Lung (tissue), 12 donors: ENCODE data around the gene HIBADH. TPM values are rescaled to one million over a fixed set of nuclear protein-coding genes. Genes with fewer than 3 reads are reported as not detected.

Experiments used
- ATAC-seq: fragments of 200-7000 bp; cut with Tn5 transposase; one replicate; pipeline ENCODE4 v1.9.1; 2020; ENCODE audit warnings: moderate number of reproducible peaks; ENCODE audit not compliant: insufficient read depth, low FRiP score
- DNase-seq, 3 donors: peaks; one replicate each; pipeline ENCODE4 v3.0.0-alpha.2; 2013 to 2017
- H3K27ac ChIP-seq, 2 donors: one replicate each; pipeline ENCODE4 v1.5.1; 2013; ENCODE audit warnings: mild to moderate bottlenecking in 2 of 2, moderate library complexity in 2 of 2, control low read depth in 1 of 2, inconsistent platforms in 1 of 2, low read depth in 1 of 2, low read length in 1 of 2
- H3K27me3 ChIP-seq, 3 donors: one replicate each; pipeline ENCODE4 v1.5.1; 2013; ENCODE audit warnings: low read length in 2 of 3; ENCODE audit not compliant: control insufficient read depth in 3 of 3, insufficient read depth in 3 of 3
- H3K36me3 ChIP-seq, 4 donors: one replicate each; pipeline ENCODE4 v1.5.1; 2013; ENCODE audit warnings: low read length in 4 of 4, mild to moderate bottlenecking in 1 of 4, moderate library complexity in 1 of 4; ENCODE audit not compliant: control insufficient read depth in 4 of 4, insufficient read depth in 4 of 4
- H3K4me1 ChIP-seq, 5 donors: one replicate each; pipeline ENCODE4 v1.5.1; 2013; ENCODE audit warnings: low read length in 5 of 5, mild to moderate bottlenecking in 2 of 5, moderate library complexity in 1 of 5; ENCODE audit not compliant: control insufficient read depth in 5 of 5, insufficient read depth in 5 of 5
- H3K4me3 ChIP-seq: one replicate; pipeline ENCODE4 v1.5.1; 2013; ENCODE audit warnings: mild to moderate bottlenecking, control low read depth, moderate library complexity
- H3K9ac ChIP-seq, 2 donors: one replicate each; pipeline ENCODE4 v1.5.1; 2013; ENCODE audit warnings: low read length in 2 of 2, control low read depth in 1 of 2; ENCODE audit not compliant: insufficient read depth in 1 of 2
- H3K9me3 ChIP-seq, 4 donors: one replicate each; pipeline ENCODE4 v1.5.1; 2013; ENCODE audit warnings: low read length in 3 of 4, mild to moderate bottlenecking in 1 of 4, moderate library complexity in 1 of 4; ENCODE audit not compliant: control insufficient read depth in 4 of 4, insufficient read depth in 3 of 4
- WGBS, 2 donors: extraction: QIAGEN DNeasy Blood & Tissue Kit; methylation state at CpG; one replicate each; pipeline ENCODE4 v1.1.7; 2013; 5-methylcytosine and 5-hydroxymethylcytosine counted together
- polyA plus RNA-seq, 2 donors: library from polyadenylated mRNA; stranded (reverse); fragments of 200-250 nt; gene quantifications; one replicate each; pipeline ENCODE4 v1.2.1, GENCODE V29; 2013
- total RNA-seq, 2 donors: library from RNA; depleted of rRNA in 1 of 2; stranded (reverse); fragments of >200 nt in 1 of 2; gene quantifications; one replicate each; pipeline ENCODE4 v1.2.1, GENCODE V29; 2014 to 2021
- TF ChIP-seq, protein P1 (sequence below): IDR thresholded peaks from 2 replicates; pipeline ENCODE4 v1.5.1; 2012; ENCODE audit warnings: mild to moderate bottlenecking; ENCODE audit errors: control extremely low read depth, extremely low read depth
- donor health status: control.
- donor health status: control.
- donor health status: Bipolar disorder and iron deficiency.
- donor health status: healthy.
- donor health status: DM: yes; HTN: yes; CAD: no.

The HIBADH gene
- total and polyA plus RNA-seq, 4 donors, result 13.7 to 39.2 (median 17.4) TPM

DNA sequence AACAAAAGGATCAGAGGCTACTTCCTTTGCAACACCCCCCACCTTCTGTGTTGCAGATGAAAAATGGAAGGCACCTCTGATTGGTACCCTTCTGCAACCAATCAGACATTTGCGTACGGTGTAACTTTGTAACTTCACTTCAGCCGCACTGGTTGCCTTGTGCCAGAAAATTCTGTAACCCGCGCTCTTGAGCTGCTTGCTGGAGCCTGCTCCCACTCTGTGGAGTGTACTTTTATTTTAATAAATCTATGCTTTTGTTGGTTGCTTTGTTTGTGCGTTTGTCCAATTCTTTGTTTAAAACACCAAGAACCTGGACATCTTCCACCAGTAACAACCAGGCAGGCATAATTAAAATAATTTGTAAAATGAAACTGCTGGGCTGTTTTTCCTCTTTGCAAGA is 45.8 kb upstream of the HIBADH start:
- H3K36me3 ChIP-seq, result no peaks in the 10 kb centered on the region
- no peak overlapping the region for H3K27ac ChIP-seq
- no peaks in the 10 kb centered on the region for H3K27me3 ChIP-seq
- H3K4me3 ChIP-seq, result no peak overlapping the region
- ATAC-seq (no peak), DNase-seq (no peak)
- no peaks in the 10 kb centered on the region for H3K4me1 ChIP-seq
- H3K9me3 ChIP-seq, result no peaks in the 10 kb centered on the region
- WGBS, 2 donors, result 96 to 100% methylated on average over 6 of the region's 6 CpGs
- TF ChIP-seq, protein P1, sequence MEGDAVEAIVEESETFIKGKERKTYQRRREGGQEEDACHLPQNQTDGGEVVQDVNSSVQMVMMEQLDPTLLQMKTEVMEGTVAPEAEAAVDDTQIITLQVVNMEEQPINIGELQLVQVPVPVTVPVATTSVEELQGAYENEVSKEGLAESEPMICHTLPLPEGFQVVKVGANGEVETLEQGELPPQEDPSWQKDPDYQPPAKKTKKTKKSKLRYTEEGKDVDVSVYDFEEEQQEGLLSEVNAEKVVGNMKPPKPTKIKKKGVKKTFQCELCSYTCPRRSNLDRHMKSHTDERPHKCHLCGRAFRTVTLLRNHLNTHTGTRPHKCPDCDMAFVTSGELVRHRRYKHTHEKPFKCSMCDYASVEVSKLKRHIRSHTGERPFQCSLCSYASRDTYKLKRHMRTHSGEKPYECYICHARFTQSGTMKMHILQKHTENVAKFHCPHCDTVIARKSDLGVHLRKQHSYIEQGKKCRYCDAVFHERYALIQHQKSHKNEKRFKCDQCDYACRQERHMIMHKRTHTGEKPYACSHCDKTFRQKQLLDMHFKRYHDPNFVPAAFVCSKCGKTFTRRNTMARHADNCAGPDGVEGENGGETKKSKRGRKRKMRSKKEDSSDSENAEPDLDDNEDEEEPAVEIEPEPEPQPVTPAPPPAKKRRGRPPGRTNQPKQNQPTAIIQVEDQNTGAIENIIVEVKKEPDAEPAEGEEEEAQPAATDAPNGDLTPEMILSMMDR, result no peak
- no peak overlapping the region for H3K9ac ChIP-seq

DNA sequence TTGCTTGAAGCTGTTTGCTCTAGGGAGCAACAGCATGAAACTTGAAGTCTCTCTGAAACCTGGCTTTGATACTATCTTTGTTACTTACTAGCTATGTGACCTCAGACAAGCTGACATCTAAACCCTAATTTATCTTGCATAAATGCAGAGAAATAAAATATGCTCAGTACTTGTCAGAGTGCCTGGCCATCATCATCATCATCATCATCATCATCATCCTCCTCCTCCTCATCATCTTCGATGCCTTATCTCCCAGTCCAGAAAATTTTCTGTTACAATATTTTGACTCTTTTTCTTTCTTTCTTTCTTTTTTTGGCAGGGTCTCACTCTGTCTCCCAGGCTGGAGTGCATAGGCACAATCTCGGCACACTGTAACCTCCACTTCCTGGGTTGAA is 42.5 kb upstream of the HIBADH start:
- WGBS, 2 donors, result 90 to 100% methylated on average over 2 of the region's 2 CpGs
- ATAC-seq (no peak), DNase-seq (no peak)
- Histone ChIP-seq H3K4me3 (no peak overlapping the region), H3K4me1 (no peaks in the 10 kb centered on the region), H3K36me3 (no peaks in the 10 kb centered on the region), H3K27me3 (no peaks in the 10 kb centered on the region), H3K9me3 (no peaks in the 10 kb centered on the region), H3K27ac (no peak overlapping the region), H3K9ac (no peak overlapping the region)
- TF ChIP-seq, protein P1, result no peak

DNA sequence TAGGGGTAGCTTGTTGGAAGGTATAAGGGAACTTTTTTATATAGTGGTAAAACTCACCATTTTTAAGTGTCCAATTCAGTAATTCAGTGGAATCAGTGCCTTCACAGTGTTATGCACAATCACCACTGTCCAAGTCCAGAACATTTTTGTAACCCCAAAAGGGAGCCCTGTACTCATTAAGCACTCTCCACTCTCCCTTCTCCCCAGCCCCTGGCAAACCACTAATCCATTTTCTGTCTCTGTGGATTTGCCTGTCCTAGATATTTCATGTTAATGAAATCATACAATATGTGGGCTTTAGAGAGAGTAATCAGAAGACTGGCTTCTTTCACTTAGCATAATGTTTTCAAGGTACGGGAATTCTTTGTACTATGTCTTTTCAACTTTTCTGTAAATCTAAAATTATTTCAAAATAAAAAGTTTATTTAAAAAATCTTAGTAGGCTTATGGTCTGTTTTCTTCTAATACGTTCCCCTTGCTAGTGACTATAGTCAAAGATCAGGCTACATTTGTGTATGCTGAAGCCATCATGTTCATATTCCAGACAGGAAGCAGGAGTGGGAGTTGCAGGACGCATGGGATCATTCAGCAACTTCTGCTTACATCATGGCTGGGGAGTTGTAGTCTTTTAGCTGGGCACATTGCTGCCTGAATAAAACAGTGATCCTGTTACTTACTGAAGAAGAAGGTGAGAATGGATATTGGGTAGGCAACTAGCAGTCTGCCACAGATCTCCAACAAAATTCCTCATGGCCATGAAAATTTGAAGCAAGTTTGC is 41.9 kb upstream of the HIBADH start:
- DNase-seq, result peak in 1 of 3 donors; percentile 13
- H3K27me3 ChIP-seq, result no peaks in the 10 kb centered on the region
- H3K9ac ChIP-seq, result no peak overlapping the region
- WGBS, 2 donors, result 65 to 73% methylated on average over 3 of the region's 3 CpGs
- no peaks in the 10 kb centered on the region for H3K9me3 ChIP-seq
- ATAC-seq, result no peak
- TF ChIP-seq, protein P1, result no peak
- H3K4me1 ChIP-seq, result no peaks in the 10 kb centered on the region
- H3K27ac ChIP-seq, result no peak overlapping the region
- no peaks in the 10 kb centered on the region for H3K36me3 ChIP-seq
- H3K4me3 ChIP-seq, result no peak overlapping the region

DNA sequence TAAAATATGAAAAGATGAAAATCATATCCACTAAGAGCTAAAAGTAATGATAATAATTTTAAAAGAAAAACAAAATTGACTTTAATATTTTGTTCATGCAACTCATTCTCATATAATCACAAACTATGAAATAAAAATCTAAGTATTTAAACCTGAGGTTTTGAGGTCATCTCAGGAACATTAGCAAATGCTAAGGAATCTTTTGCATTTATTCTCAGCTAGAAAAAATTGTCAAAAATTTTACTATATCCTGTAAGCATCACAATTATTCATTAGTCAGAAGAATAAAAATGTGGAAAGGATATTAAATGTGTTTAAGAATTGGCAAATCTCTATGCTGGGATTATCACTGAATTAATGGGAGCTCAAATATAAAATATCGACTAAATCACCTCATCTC is 40.5 kb upstream of the HIBADH start:
- DNase-seq, result no peak
- TF ChIP-seq, protein P1, result no peak
- Histone ChIP-seq H3K9ac (no peak overlapping the region), H3K27ac (no peak overlapping the region), H3K9me3 (no peaks in the 10 kb centered on the region), H3K4me3 (no peak overlapping the region), H3K4me1 (no peaks in the 10 kb centered on the region), H3K27me3 (no peaks in the 10 kb centered on the region), H3K36me3 (no peaks in the 10 kb centered on the region)
- no peak for ATAC-seq
- 98 to 100% methylated on average over 1 of the region's 1 CpG for WGBS, 2 donors
